ENCODE data around the gene CASS4. TPM values are rescaled to one million over a fixed set of nuclear protein-coding genes. Genes with fewer than 3 reads are reported as not detected.

CASS4 gene
- total RNA-seq, 1 donor from 2014 or later: not detected

GRCh38 chr20:56373942-56374341 lies 38.1 kb upstream of the CASS4 start:
- H3K4me3 ChIP-seq: no peak overlapping the region
- no peak for DNase-seq (ENCODE audit: low spot score)
- peaks cover 75% of the 10 kb centered on the region for H4K20me1 ChIP-seq (ENCODE audit: low read depth)
- Mint-ChIP-seq H3K4me1 (no peaks in the 10 kb centered on the region), H3K27ac (no peak overlapping the region), H3K27me3 (ENCODE audit: insufficient read depth, low read depth) (no peaks in the 10 kb centered on the region), H3K36me3 (peaks cover 29% of the 10 kb centered on the region), H3K9me3 (no peaks in the 10 kb centered on the region), H3K4me3 (no peak overlapping the region)
- no peaks in the 10 kb centered on the region for H3K27me3 ChIP-seq
- H3K4me2 ChIP-seq: no peak overlapping the region
- peaks cover 73% of the 10 kb centered on the region for H3K79me2 ChIP-seq (ENCODE audit: low read depth)
- H2AFZ ChIP-seq (replicated peaks): no peak overlapping the region
- no peak for TF ChIP-seq EZH2 (IDR thresholded peaks at IDR 0.05)
- TF ChIP-seq EZH2phosphoT487 (IDR thresholded peaks at IDR 0.05): no peak
- no peak for TF ChIP-seq CTCF (IDR thresholded peaks at IDR 0.05)
- no peak overlapping the region for H3K9ac ChIP-seq
- no peaks in the 10 kb centered on the region for H3K9me3 ChIP-seq (ENCODE audit: low read depth)
- peaks cover 10% of the 10 kb centered on the region for H3K36me3 ChIP-seq
- no peak overlapping the region for H3K27ac ChIP-seq
- H3F3A ChIP-seq (ENCODE audit: low read depth): peaks cover 4% of the 10 kb centered on the region
- H3K4me1 ChIP-seq: no peaks in the 10 kb centered on the region

GRCh38 chr20:56376331-56376730 lies 35.7 kb upstream of the CASS4 start:
- Mint-ChIP-seq H3K36me3 (peaks cover 28% of the 10 kb centered on the region), H3K27ac (no peak overlapping the region), H3K4me1 (no peaks in the 10 kb centered on the region), H3K4me3 (no peak overlapping the region), H3K9me3 (no peaks in the 10 kb centered on the region), H3K27me3 (ENCODE audit: insufficient read depth, low read depth) (no peaks in the 10 kb centered on the region)
- Histone ChIP-seq H3K9me3 (ENCODE audit: low read depth) (no peaks in the 10 kb centered on the region), H2AFZ (replicated peaks) (no peak overlapping the region), H3F3A (ENCODE audit: low read depth) (no peaks in the 10 kb centered on the region), H3K9ac (no peak overlapping the region), H4K20me1 (ENCODE audit: low read depth) (peaks cover 89% of the 10 kb centered on the region), H3K27ac (no peak overlapping the region), H3K79me2 (ENCODE audit: low read depth) (peaks cover 95% of the 10 kb centered on the region), H3K4me1 (no peaks in the 10 kb centered on the region), H3K4me3 (no peak overlapping the region), H3K36me3 (peaks cover 19% of the 10 kb centered on the region), H3K4me2 (no peak overlapping the region), H3K27me3 (no peaks in the 10 kb centered on the region)
- TF ChIP-seq CTCF (IDR thresholded peaks at IDR 0.05) (no peak), EZH2 (IDR thresholded peaks at IDR 0.05) (no peak), EZH2phosphoT487 (IDR thresholded peaks at IDR 0.05) (no peak)
- no peak for DNase-seq (ENCODE audit: low spot score)

- Mint-ChIP-seq H3K36me3 (peaks cover 28% of the 10 kb centered on the region), H3K4me3 (no peak overlapping the region), H3K27me3 (ENCODE audit: insufficient read depth, low read depth) (no peaks in the 10 kb centered on the region), H3K27ac (no peak overlapping the region), H3K9me3 (no peaks in the 10 kb centered on the region), H3K4me1 (no peaks in the 10 kb centered on the region)
- TF ChIP-seq EZH2phosphoT487 (IDR thresholded peaks at IDR 0.05) (no peak), EZH2 (IDR thresholded peaks at IDR 0.05) (no peak), CTCF (IDR thresholded peaks at IDR 0.05) (no peak)
- no peak for DNase-seq (ENCODE audit: low spot score)
- Histone ChIP-seq H3F3A (ENCODE audit: low read depth) (no peaks in the 10 kb centered on the region), H3K36me3 (peaks cover 22% of the 10 kb centered on the region), H3K79me2 (ENCODE audit: low read depth) (peaks cover 99% of the 10 kb centered on the region), H3K27me3 (no peaks in the 10 kb centered on the region), H3K4me1 (no peaks in the 10 kb centered on the region), H3K4me2 (no peak overlapping the region), H3K9ac (no peak overlapping the region), H2AFZ (replicated peaks) (no peak overlapping the region), H3K4me3 (no peak overlapping the region), H4K20me1 (ENCODE audit: low read depth) (peaks cover 87% of the 10 kb centered on the region), H3K27ac (no peak overlapping the region), H3K9me3 (ENCODE audit: low read depth) (no peaks in the 10 kb centered on the region)
Observed at GRCh38 chr20:56378386-56378785, 33.7 kb upstream of the CASS4 start.
